ENCODE data around the gene BARX1.

The BARX1 gene

GRCh38 chr9:93917121-93917853 is 37.9 kb downstream of the BARX1 start:
- Histone ChIP-seq H3K27ac (ENCODE audit: low read depth, low read length, poor library complexity, severe bottlenecking) (no peak overlapping the region), H3K4me1 (ENCODE audit: insufficient read depth, low read length, severe bottlenecking) (no peaks in the 10 kb centered on the region), H3K9me2 (ENCODE audit: low read depth, low read length) (no peaks in the 10 kb centered on the region), H3K9ac (ENCODE audit: low read length) (no peak overlapping the region), H3K4me2 (ENCODE audit: low read length) (no peak overlapping the region), H3K27me3 (ENCODE audit: insufficient read depth, low read length) (no peaks in the 10 kb centered on the region), H4K20me1 (ENCODE audit: insufficient read depth, low read length) (no peaks in the 10 kb centered on the region), H3K79me2 (ENCODE audit: insufficient read depth, low read length) (no peaks in the 10 kb centered on the region), H3K9me3 (ENCODE audit: low read length) (no peaks in the 10 kb centered on the region), H2AFZ (ENCODE audit: low read length) (no peak overlapping the region), H3F3A (ENCODE audit: insufficient read depth, low read length) (no peaks in the 10 kb centered on the region), H3K36me3 (ENCODE audit: insufficient read depth, low read length) (no peaks in the 10 kb centered on the region), H3K4me3 (ENCODE audit: low read depth, low read length, poor library complexity, severe bottlenecking) (no peak overlapping the region)
- TF ChIP-seq EZH2 (IDR thresholded peaks at IDR 0.05; ENCODE audit: borderline replicate concordance, low read length) (no peak), CTCF (IDR thresholded peaks at IDR 0.05; ENCODE audit: low read length) (no peak)

GRCh38 chr9:93916358-93916757 is 38.8 kb downstream of the BARX1 start:
- Histone ChIP-seq H4K20me1 (ENCODE audit: insufficient read depth, low read length) (no peaks in the 10 kb centered on the region), H3K9me2 (ENCODE audit: low read depth, low read length) (no peaks in the 10 kb centered on the region), H3K79me2 (ENCODE audit: insufficient read depth, low read length) (no peaks in the 10 kb centered on the region), H2AFZ (ENCODE audit: low read length) (no peak overlapping the region), H3K4me2 (ENCODE audit: low read length) (no peak overlapping the region), H3F3A (ENCODE audit: insufficient read depth, low read length) (no peaks in the 10 kb centered on the region), H3K27ac (ENCODE audit: low read depth, low read length, poor library complexity, severe bottlenecking) (no peak overlapping the region), H3K36me3 (ENCODE audit: insufficient read depth, low read length) (no peaks in the 10 kb centered on the region), H3K9me3 (ENCODE audit: low read length) (no peaks in the 10 kb centered on the region), H3K9ac (ENCODE audit: low read length) (no peak overlapping the region), H3K4me1 (ENCODE audit: insufficient read depth, low read length, severe bottlenecking) (no peaks in the 10 kb centered on the region), H3K4me3 (ENCODE audit: low read depth, low read length, poor library complexity, severe bottlenecking) (no peak overlapping the region), H3K27me3 (ENCODE audit: insufficient read depth, low read length) (no peaks in the 10 kb centered on the region)
- TF ChIP-seq EZH2 (IDR thresholded peaks at IDR 0.05; ENCODE audit: borderline replicate concordance, low read length) (no peak), CTCF (IDR thresholded peaks at IDR 0.05; ENCODE audit: low read length) (no peak)

- H3K9ac ChIP-seq (ENCODE audit: low read length): no peak overlapping the region
- no peak overlapping the region for H3K27ac ChIP-seq (ENCODE audit: low read depth, low read length, poor library complexity, severe bottlenecking)
- no peak overlapping the region for H2AFZ ChIP-seq (ENCODE audit: low read length)
- H3K27me3 ChIP-seq (ENCODE audit: insufficient read depth, low read length): no peaks in the 10 kb centered on the region
- no peak overlapping the region for H3K4me3 ChIP-seq (ENCODE audit: low read depth, low read length, poor library complexity, severe bottlenecking)
- no peaks in the 10 kb centered on the region for H4K20me1 ChIP-seq (ENCODE audit: insufficient read depth, low read length)
- no peak for TF ChIP-seq CTCF (IDR thresholded peaks at IDR 0.05; ENCODE audit: low read length)
- no peak for TF ChIP-seq EZH2 (IDR thresholded peaks at IDR 0.05; ENCODE audit: borderline replicate concordance, low read length)
- no peaks in the 10 kb centered on the region for H3K79me2 ChIP-seq (ENCODE audit: insufficient read depth, low read length)
- H3K36me3 ChIP-seq (ENCODE audit: insufficient read depth, low read length): no peaks in the 10 kb centered on the region
- H3K9me2 ChIP-seq (ENCODE audit: low read depth, low read length): no peaks in the 10 kb centered on the region
- H3K9me3 ChIP-seq (ENCODE audit: low read length): no peaks in the 10 kb centered on the region
- H3K4me1 ChIP-seq (ENCODE audit: insufficient read depth, low read length, severe bottlenecking): no peaks in the 10 kb centered on the region
- no peak overlapping the region for H3K4me2 ChIP-seq (ENCODE audit: low read length)
- H3F3A ChIP-seq (ENCODE audit: insufficient read depth, low read length): no peaks in the 10 kb centered on the region
These were observed 43.2 kb downstream of the BARX1 start for GRCh38 chr9:93911801-93912554.
